ENCODE measurements around the gene DENND1B. TPM values are rescaled to one million over a fixed set of nuclear protein-coding genes. Genes with fewer than 3 reads are reported as not detected.

The DENND1B gene
- polyA plus RNA-seq, 1 experiment: 5.2 TPM

- CTCF ChIA-PET: interaction anchor here (0.8 kb wide), 1 partner anchor 9 kb away, joined by 3 read pairs; no protein-coding TSS in a partner anchor
- POLR2A ChIA-PET: no interaction called here
- Histone ChIP-seq H3K27me3 (ENCODE audit: control insufficient read depth, insufficient read depth, low read length) (peaks cover 2% of the 10 kb centered on the region; the same call in 1 of the 2 replicates), H3K4me3 (ENCODE audit: low read depth, low read length) (no peak overlapping the region), H3K36me3 (ENCODE audit: control insufficient read depth, insufficient read depth, low read length) (no peaks in the 10 kb centered on the region)
- no peak for TF ChIP-seq CTCF (IDR thresholded peaks at IDR 0.05; ENCODE audit: insufficient read depth, low read depth, low read length)
- DNase-seq (ENCODE audit: low read depth): no peak
Measured at GRCh38 chr1:197471248-197471985, 303.9 kb downstream of the DENND1B start.

GRCh38 chr1:197470330-197470729 lies 304.9 kb downstream of the DENND1B start:
- no peak for DNase-seq (ENCODE audit: low read depth)
- Histone ChIP-seq H3K27me3 (ENCODE audit: control insufficient read depth, insufficient read depth, low read length) (peaks cover 2% of the 10 kb centered on the region; the same call in 1 of the 2 replicates), H3K36me3 (ENCODE audit: control insufficient read depth, insufficient read depth, low read length) (no peaks in the 10 kb centered on the region), H3K4me3 (ENCODE audit: low read depth, low read length) (no peak overlapping the region)
- ChIA-PET POLR2A (no interaction called here), CTCF (interaction anchor here (0.5 kb wide), 1 partner anchor 1415 kb away, joined by 3 read pairs; no protein-coding TSS in a partner anchor)
- no peak for TF ChIP-seq CTCF (IDR thresholded peaks at IDR 0.05; ENCODE audit: insufficient read depth, low read depth, low read length)

- DNase-seq (ENCODE audit: low read depth): no peak
- ChIA-PET CTCF (no interaction called here), POLR2A (no interaction called here)
- Histone ChIP-seq H3K27me3 (ENCODE audit: control insufficient read depth, insufficient read depth, low read length) (peaks cover 2% of the 10 kb centered on the region; the same call in 1 of the 2 replicates), H3K4me3 (ENCODE audit: low read depth, low read length) (no peak overlapping the region), H3K36me3 (ENCODE audit: control insufficient read depth, insufficient read depth, low read length) (no peaks in the 10 kb centered on the region)
- no peak for TF ChIP-seq CTCF (IDR thresholded peaks at IDR 0.05; ENCODE audit: insufficient read depth, low read depth, low read length)
Measured at GRCh38 chr1:197469620-197470210, 305.6 kb downstream of the DENND1B start.

- no peak for TF ChIP-seq CTCF (IDR thresholded peaks at IDR 0.05; ENCODE audit: insufficient read depth, low read depth, low read length)
- no peak overlapping the region for H3K4me3 ChIP-seq (ENCODE audit: low read depth, low read length)
- ChIA-PET CTCF (no interaction called here), POLR2A (interaction anchor here (0.6 kb wide), 1 partner anchor 26 kb away, joined by 3 read pairs; no protein-coding TSS in a partner anchor)
- no peaks in the 10 kb centered on the region; the same call in 1 of the 2 replicates for H3K27me3 ChIP-seq (ENCODE audit: control insufficient read depth, insufficient read depth, low read length)
- H3K36me3 ChIP-seq (ENCODE audit: control insufficient read depth, insufficient read depth, low read length): no peaks in the 10 kb centered on the region
- no peak for DNase-seq (ENCODE audit: low read depth)
Measured at GRCh38 chr1:197468543-197469175, 306.6 kb downstream of the DENND1B start.

GRCh38 chr1:197467881-197468280 lies 307.4 kb downstream of the DENND1B start:
- ChIA-PET CTCF (no interaction called here), POLR2A (no interaction called here)
- Histone ChIP-seq H3K27me3 (ENCODE audit: control insufficient read depth, insufficient read depth, low read length) (no peaks in the 10 kb centered on the region; the same call in 1 of the 2 replicates), H3K36me3 (ENCODE audit: control insufficient read depth, insufficient read depth, low read length) (no peaks in the 10 kb centered on the region), H3K4me3 (ENCODE audit: low read depth, low read length) (no peak overlapping the region)
- DNase-seq (ENCODE audit: low read depth): peak; percentile 72
- no peak for TF ChIP-seq CTCF (IDR thresholded peaks at IDR 0.05; ENCODE audit: insufficient read depth, low read depth, low read length)

All from BJ (cell line).